Panc1 (cell line): ENCODE data around the gene MAPKAP1. TPM values are rescaled to one million over a fixed set of nuclear protein-coding genes. Genes with fewer than 3 reads are reported as not detected.

ENCODE experiments used
- ATAC-seq: fragments of 200-7000 bp; cut with Tn5 transposase; 2 replicates; pipeline ENCODE4 v1.9.1; 2020; ENCODE audit warnings: mild to moderate bottlenecking, moderate library complexity
- BruUV-seq: library from RNA; stranded (reverse); fragments of 400-500 nt; replicated peaks from 2 replicates; lab custom pipeline; 2021; lab: Mats Ljungman, UMichigan
- CTCF ChIA-PET: fragments of 300-600 bp; sonication (Branson Sonifier 250); formaldehyde crosslinking; loops from one replicate; lab custom pipeline; 2022; ENCODE audit warnings: antibody characterized with exemption; lab: Charles Lee
- POLR2A ChIA-PET: fragments of 300-600 bp; sonication (Branson Sonifier 250); formaldehyde crosslinking; loops from one replicate; lab custom pipeline; 2022; ENCODE audit warnings: antibody characterized with exemption; lab: Charles Lee
- DNase-seq: peaks from one replicate; pipeline ENCODE4 v3.0.0-alpha.2; 2010; ENCODE audit warnings: low read depth, low spot score
- H3K27ac ChIP-seq: 2 replicates; pipeline ENCODE4 v1.5.1; 2011; ENCODE audit warnings: mild to moderate bottlenecking, low read length, inconsistent platforms
- H3K27me3 ChIP-seq: fragments of 200-500 bp; sonication (Bioruptor generic); 2 replicates; pipeline ENCODE4 v1.6.0; 2014; ENCODE audit warnings: low read length, inconsistent platforms; ENCODE audit not compliant: control insufficient read depth, insufficient read depth
- H3K36me3 ChIP-seq: fragments of 200-500 bp; sonication (Bioruptor generic); 2 replicates; pipeline ENCODE4 v1.5.1; 2014; ENCODE audit warnings: inconsistent platforms, mild to moderate bottlenecking, low read length, moderate library complexity; ENCODE audit not compliant: control insufficient read depth, insufficient read depth
- H3K4me1 ChIP-seq: 2 replicates; pipeline ENCODE4 v1.5.1; 2011; ENCODE audit warnings: inconsistent platforms, mild to moderate bottlenecking, low read length, moderate library complexity; ENCODE audit not compliant: control insufficient read depth, insufficient read depth
- H3K4me3 ChIP-seq, 2 experiments: 2 replicates each; pipeline ENCODE4 v1.5.1; 2011 to 2012; ENCODE audit warnings: low read depth in 2 of 2, low read length in 2 of 2, mild to moderate bottlenecking in 2 of 2, inconsistent platforms in 1 of 2, moderate library complexity in 1 of 2
- H3K9me3 ChIP-seq: fragments of 200-500 bp; sonication (Bioruptor generic); 2 replicates; pipeline ENCODE4 v1.5.1; 2014; ENCODE audit warnings: low read depth, mild to moderate bottlenecking, inconsistent platforms, low read length, moderate library complexity; ENCODE audit not compliant: control insufficient read depth, insufficient read depth
- POLR2AphosphoS5 ChIP-seq: IDR thresholded peaks from 2 replicates; pipeline ENCODE4 v1.6.1; 2012; ENCODE audit warnings: mild to moderate bottlenecking, low read depth, low read length, moderate library complexity
- SIN3A ChIP-seq: IDR thresholded peaks from 2 replicates; pipeline ENCODE4 v1.6.1; 2012; ENCODE audit warnings: low read depth, mild to moderate bottlenecking, low read length, moderate library complexity, borderline replicate concordance; ENCODE audit not compliant: insufficient read depth
- TCF7L2 ChIP-seq: IDR thresholded peaks from 2 replicates; pipeline ENCODE4 v1.6.1; 2011; ENCODE audit warnings: mild to moderate bottlenecking, low read depth, low read length, inconsistent platforms
- in situ Hi-C: cut with HindIII; loops from 2 replicates; pipeline ENCODE4 v1.10.0; 2016; ENCODE audit warnings: low sequenced_read_pairs, low pct_unique_long_range_greater_than_20kb
- intact Hi-C: fragments of 100-400 bp; cut with micrococcal nuclease; formaldehyde crosslinking; loops from one replicate; pipeline ENCODE4 v1.10.0; 2022; ENCODE audit not compliant: unreplicated experiment
- total RNA-seq: library from RNA; stranded (reverse); gene quantifications from one replicate; pipeline ENCODE4 v1.2.1, GENCODE V29; 2021; ENCODE audit not compliant: unreplicated experiment
- TF ChIP-seq, protein P1 (sequence below): fragments of 450-650 bp; IDR thresholded peaks from 2 replicates; pipeline ENCODE4 v1.5.1; 2017; ENCODE audit warnings: mild to moderate bottlenecking
- TF ChIP-seq, protein P2 (sequence below), 2 experiments: IDR thresholded peaks; 2 replicates each; pipeline ENCODE4 v1.6.1; 2011 to 2012; ENCODE audit warnings: low read depth in 2 of 2, control low read depth in 1 of 2, low read length in 1 of 2, mild to moderate bottlenecking in 1 of 2, moderate library complexity in 1 of 2; ENCODE audit not compliant: insufficient read depth in 1 of 2

MAPKAP1 gene
- total RNA-seq, 1 experiment from 2014 or later, result 72.7 TPM

DNA sequence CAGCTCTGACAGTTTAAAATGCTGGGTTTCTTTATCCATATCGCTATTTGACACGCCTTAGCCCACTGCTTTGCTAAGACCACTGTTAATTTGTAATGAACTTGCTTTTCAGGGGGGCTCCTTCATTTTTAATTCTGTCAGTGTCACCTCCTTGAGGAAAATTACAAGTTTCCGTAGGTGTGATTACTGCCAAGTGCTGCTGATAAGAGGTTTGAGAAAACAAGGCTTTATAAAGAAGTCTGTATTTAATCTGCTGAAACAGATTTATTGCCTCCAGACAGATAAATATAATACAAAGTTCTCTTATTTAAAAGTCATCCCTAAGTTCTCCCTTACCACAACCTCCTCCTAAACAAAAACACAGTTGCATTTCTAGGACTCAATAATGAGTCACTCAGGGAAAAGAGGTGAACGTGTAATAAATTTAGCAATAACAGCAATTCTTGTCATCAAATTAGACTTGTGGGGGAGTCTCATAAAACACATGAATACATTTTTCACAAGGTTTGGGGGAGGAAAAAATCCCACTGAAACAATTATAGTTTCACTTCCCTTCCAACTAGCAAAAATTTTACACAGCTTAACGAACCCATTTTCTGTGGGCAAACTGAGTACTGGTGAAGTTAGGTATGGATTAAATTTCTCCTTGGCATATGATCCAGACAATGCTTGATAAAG is 72.8 kb downstream of the MAPKAP1 start:
- Histone ChIP-seq H3K4me3 (no peak overlapping the region), H3K9me3 (no peaks in the 10 kb centered on the region), H3K36me3 (no peaks in the 10 kb centered on the region), H3K27ac (no peak overlapping the region), H3K4me1 (peaks cover 14% of the 10 kb centered on the region), H3K27me3 (no peaks in the 10 kb centered on the region)
- in situ Hi-C loops (no loop called here), intact Hi-C loops (no loop called here)
- ChIA-PET POLR2A (no interaction called here), CTCF (no interaction called here)
- ATAC-seq, result no peak
- DNase-seq, result no peak
- no TSS peak for BruUV-seq
- TF ChIP-seq SIN3A, result no peak
- TF ChIP-seq, protein P1, sequence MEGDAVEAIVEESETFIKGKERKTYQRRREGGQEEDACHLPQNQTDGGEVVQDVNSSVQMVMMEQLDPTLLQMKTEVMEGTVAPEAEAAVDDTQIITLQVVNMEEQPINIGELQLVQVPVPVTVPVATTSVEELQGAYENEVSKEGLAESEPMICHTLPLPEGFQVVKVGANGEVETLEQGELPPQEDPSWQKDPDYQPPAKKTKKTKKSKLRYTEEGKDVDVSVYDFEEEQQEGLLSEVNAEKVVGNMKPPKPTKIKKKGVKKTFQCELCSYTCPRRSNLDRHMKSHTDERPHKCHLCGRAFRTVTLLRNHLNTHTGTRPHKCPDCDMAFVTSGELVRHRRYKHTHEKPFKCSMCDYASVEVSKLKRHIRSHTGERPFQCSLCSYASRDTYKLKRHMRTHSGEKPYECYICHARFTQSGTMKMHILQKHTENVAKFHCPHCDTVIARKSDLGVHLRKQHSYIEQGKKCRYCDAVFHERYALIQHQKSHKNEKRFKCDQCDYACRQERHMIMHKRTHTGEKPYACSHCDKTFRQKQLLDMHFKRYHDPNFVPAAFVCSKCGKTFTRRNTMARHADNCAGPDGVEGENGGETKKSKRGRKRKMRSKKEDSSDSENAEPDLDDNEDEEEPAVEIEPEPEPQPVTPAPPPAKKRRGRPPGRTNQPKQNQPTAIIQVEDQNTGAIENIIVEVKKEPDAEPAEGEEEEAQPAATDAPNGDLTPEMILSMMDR, result no peak
- TF ChIP-seq, protein P2, sequence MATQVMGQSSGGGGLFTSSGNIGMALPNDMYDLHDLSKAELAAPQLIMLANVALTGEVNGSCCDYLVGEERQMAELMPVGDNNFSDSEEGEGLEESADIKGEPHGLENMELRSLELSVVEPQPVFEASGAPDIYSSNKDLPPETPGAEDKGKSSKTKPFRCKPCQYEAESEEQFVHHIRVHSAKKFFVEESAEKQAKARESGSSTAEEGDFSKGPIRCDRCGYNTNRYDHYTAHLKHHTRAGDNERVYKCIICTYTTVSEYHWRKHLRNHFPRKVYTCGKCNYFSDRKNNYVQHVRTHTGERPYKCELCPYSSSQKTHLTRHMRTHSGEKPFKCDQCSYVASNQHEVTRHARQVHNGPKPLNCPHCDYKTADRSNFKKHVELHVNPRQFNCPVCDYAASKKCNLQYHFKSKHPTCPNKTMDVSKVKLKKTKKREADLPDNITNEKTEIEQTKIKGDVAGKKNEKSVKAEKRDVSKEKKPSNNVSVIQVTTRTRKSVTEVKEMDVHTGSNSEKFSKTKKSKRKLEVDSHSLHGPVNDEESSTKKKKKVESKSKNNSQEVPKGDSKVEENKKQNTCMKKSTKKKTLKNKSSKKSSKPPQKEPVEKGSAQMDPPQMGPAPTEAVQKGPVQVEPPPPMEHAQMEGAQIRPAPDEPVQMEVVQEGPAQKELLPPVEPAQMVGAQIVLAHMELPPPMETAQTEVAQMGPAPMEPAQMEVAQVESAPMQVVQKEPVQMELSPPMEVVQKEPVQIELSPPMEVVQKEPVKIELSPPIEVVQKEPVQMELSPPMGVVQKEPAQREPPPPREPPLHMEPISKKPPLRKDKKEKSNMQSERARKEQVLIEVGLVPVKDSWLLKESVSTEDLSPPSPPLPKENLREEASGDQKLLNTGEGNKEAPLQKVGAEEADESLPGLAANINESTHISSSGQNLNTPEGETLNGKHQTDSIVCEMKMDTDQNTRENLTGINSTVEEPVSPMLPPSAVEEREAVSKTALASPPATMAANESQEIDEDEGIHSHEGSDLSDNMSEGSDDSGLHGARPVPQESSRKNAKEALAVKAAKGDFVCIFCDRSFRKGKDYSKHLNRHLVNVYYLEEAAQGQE (IDR thresholded peaks at IDR 0.05; ENCODE audit: insufficient read depth in 1 of 2, low read depth in 2 of 2, low read length in 1 of 2), result no peak

DNA sequence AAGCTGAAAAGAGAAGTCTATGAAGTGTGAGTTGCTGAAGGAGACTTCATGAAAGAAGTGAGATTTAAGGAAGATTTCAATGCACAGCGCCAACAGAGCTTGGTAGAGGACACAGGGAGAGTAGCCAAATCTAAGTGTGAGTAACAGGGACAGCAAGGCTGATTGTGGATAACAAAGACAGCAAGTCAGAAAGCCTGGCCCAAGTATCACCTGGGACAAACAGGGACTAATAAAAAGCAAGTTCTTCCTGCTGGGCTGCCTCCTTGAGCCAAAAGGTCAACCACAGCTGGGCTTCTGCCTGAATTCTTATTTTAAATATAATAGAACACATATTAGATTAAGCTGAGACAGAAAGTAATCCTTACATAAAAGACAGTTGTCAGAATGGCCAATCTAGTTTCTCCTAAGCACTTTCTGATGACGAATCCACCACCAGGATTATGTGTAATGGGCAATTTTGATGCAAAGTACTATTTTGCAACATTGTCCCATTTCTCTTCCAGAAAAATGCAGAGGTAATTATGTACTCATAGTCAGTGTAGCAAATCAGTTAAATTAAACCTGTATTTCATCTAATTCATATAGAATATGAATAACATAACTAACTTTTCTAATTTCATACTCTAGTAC is 73.8 kb downstream of the MAPKAP1 start:
- in situ Hi-C loops, result no loop called here

More for the DNA sequence above, 73.8 kb downstream of the MAPKAP1 start:
- Histone ChIP-seq H3K27me3 (no peaks in the 10 kb centered on the region), H3K4me1 (peaks cover 14% of the 10 kb centered on the region), H3K9me3 (no peaks in the 10 kb centered on the region), H3K36me3 (no peaks in the 10 kb centered on the region), H3K27ac (no peak overlapping the region), H3K4me3 (no peak overlapping the region)
- POLR2A ChIA-PET, result no interaction called here
- ATAC-seq (no peak), DNase-seq (no peak)
- intact Hi-C loops, result no loop called here
- no TSS peak for BruUV-seq
- TF ChIP-seq POLR2AphosphoS5, result no peak
- no peak for TF ChIP-seq SIN3A
- TF ChIP-seq, protein P1, result no peak
- TF ChIP-seq TCF7L2, result no peak
- TF ChIP-seq, protein P2 (IDR thresholded peaks at IDR 0.05; ENCODE audit: insufficient read depth in 1 of 2, low read depth in 2 of 2, low read length in 1 of 2), result no peak
- CTCF ChIA-PET, result no interaction called here
